Liver (tissue), 9 donors: ENCODE measurements around the gene OR2T29. TPM values are rescaled to one million over a fixed set of nuclear protein-coding genes. Genes with fewer than 3 reads are reported as not detected.
"Not testable (repeated sequence)": the region's sequence is repeated elsewhere in the genome, so short reads cannot be mapped to it uniquely, and the experiment has no call there.

ENCODE experiments used
- DNase-seq: peaks from one replicate; pipeline ENCODE4 v3.0.0-alpha.2; 2017; ENCODE audit warnings: low spot score
- H3K27ac ChIP-seq, 2 donors: one replicate each; pipeline ENCODE4 v1.7.0; 2013; ENCODE audit warnings: inconsistent platforms in 2 of 2, low read length in 2 of 2, control low read depth in 1 of 2, low read depth in 1 of 2, mild to moderate bottlenecking in 1 of 2
- H3K27me3 ChIP-seq, 4 donors: one replicate each; pipeline versions ENCODE4 v1.6.1 to v1.7.0; 2013; ENCODE audit warnings: low read length in 3 of 4, inconsistent platforms in 1 of 4, mild to moderate bottlenecking in 1 of 4, moderate library complexity in 1 of 4; ENCODE audit not compliant: control insufficient read depth in 4 of 4, insufficient read depth in 4 of 4
- H3K36me3 ChIP-seq, 4 donors: one replicate each; pipeline versions ENCODE4 v1.6.1 to v1.7.0; 2013; ENCODE audit warnings: low read length in 3 of 4, mild to moderate bottlenecking in 3 of 4, low read depth in 1 of 4, moderate library complexity in 1 of 4; ENCODE audit not compliant: control insufficient read depth in 4 of 4, insufficient read depth in 3 of 4
- H3K4me1 ChIP-seq, 4 donors: one replicate each; pipeline versions ENCODE4 v1.6.1 to v1.7.0; 2013; ENCODE audit warnings: low read length in 3 of 4, mild to moderate bottlenecking in 3 of 4, moderate library complexity in 1 of 4; ENCODE audit not compliant: control insufficient read depth in 4 of 4, insufficient read depth in 4 of 4
- H3K4me3 ChIP-seq, 3 donors: one replicate each; pipeline versions ENCODE4 v1.6.1 to v1.7.0; 2013; ENCODE audit warnings: low read length in 3 of 3, control low read depth in 1 of 3, low read depth in 1 of 3, mild to moderate bottlenecking in 1 of 3
- H3K9ac ChIP-seq, 2 donors: one replicate each; pipeline ENCODE4 v1.7.0; 2013; ENCODE audit warnings: low read length in 2 of 2, mild to moderate bottlenecking in 2 of 2, moderate library complexity in 2 of 2, control low read depth in 1 of 2, low read depth in 1 of 2
- H3K9me3 ChIP-seq, 4 donors: one replicate each; pipeline versions ENCODE4 v1.6.1 to v1.7.0; 2013; ENCODE audit warnings: low read length in 3 of 4; ENCODE audit not compliant: control insufficient read depth in 4 of 4
- WGBS: extraction: QIAGEN DNeasy Blood & Tissue Kit; methylation state at CpG from one replicate; pipeline ENCODE4 v1.1.7; 2013; 5-methylcytosine and 5-hydroxymethylcytosine counted together
- polyA plus RNA-seq, 2 donors: library from polyadenylated mRNA; stranded (reverse) in 1 of 2; unstranded in 1 of 2; fragments of 200-250 nt in 1 of 2; fragments of >200 nt in 1 of 2; fragmentation: Nextera tagmentation in 1 of 2; extraction: Ambion mirVana in 1 of 2; gene quantifications; one replicate each; pipeline versions ENCODE4 v1.2.1 to v1.2.3, GENCODE V29; 2013 to 2015
- total RNA-seq, 2 donors: library from RNA; depleted of rRNA; stranded (reverse); fragments of >200 nt; gene quantifications; one replicate each; pipeline ENCODE4 v1.2.3, GENCODE V29; 2014
- donor health status: healthy.
- donor health status: healthy.
- donor health status: healthy.
- donor health status: healthy.
- donor health status: healthy.

Gene OR2T29
- total and polyA plus RNA-seq, 4 donors = not detected

DNA sequence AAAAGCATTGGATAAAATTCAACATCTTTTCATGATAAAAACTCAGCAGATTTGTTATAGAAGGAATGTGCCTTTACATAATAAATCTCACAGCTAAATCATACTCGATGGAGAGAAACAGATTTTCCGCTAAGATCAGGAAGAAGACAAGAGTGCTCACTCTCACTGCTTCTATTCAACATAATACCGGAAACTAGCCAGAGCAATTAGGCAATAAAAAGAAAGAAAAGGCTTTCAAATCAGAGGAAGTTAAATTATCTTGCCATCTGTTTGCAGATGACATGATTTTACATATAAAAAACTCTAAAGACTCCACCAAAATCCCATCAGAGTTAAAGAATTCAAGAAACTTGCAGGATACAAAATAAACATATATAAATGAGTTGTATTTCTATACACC is 8.2 kb upstream of the OR2T29 start:
- H3K4me1 ChIP-seq, H3K9me3 ChIP-seq, H3K4me3 ChIP-seq, H3K9ac ChIP-seq, H3K27me3 ChIP-seq, H3K27ac ChIP-seq, DNase-seq, H3K36me3 ChIP-seq: not testable (repeated sequence)
- WGBS = 65% methylated on average over 3 of the region's 3 CpGs

DNA sequence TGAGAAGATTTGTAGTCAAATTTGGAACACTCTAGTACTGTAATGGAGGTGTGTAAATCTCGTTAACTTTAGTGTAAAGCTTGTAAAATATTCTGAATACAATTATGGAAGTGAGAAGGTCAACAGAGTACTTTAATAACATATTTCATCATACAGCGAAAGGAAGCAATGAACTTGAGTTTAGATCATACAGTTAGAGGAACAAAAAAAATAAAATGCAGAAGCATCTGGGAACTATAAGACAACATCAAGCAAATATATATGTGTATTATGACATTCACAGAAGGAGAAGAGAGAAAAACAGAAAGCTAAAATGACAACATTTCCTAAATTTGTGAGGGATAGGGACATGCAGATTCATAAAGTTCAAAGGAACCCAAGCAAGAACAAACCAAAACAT is 6.5 kb upstream of the OR2T29 start:
- H3K36me3 ChIP-seq, H3K4me1 ChIP-seq, H3K9ac ChIP-seq, H3K27ac ChIP-seq, H3K9me3 ChIP-seq, H3K27me3 ChIP-seq, H3K4me3 ChIP-seq, DNase-seq: not testable (repeated sequence)
- WGBS = 31% methylated on average over 2 of the region's 2 CpGs

DNA sequence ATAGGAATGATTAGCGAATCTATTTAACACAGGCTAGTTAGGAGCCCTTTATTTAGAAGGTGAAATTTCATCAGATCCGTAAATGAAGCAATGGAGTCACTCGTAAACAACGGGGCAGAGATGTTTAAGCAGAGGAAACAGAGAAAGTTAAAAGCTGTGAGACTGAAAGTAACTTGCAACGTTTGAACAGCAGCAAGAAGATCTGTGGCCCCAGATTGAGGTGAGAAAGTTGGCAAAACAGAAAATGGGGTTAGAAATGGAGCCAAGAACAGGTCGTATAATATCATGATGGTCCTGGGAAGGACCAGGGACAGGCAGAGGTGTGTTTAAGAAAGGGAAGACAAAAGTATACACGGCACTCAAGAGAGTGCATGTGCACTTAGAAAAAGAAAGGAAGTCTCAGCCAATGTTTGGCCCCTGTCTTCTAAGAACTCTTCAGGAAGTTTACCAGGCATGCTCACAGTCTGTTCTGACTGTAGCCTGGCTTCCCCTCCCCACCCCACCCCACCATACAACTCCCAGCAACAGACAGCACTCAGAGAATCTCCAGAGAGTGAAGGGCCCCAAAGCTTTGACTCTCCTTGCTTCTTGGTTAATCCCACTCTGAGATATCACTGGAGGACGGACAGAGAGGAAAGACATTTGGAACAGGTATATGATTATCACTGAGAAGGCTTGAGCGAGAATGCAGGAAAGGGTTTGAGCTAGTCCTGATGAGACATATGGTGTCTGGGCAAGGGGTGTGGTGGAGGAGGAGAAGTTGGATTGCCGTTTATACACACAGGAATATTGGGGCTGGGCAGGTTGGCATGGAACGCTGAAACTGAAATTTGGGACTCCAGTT is 3.2 kb upstream of the OR2T29 start:
- not testable (repeated sequence) for H3K4me3 ChIP-seq, H3K27ac ChIP-seq, H3K9me3 ChIP-seq, H3K36me3 ChIP-seq, H3K27me3 ChIP-seq, H3K9ac ChIP-seq, H3K4me1 ChIP-seq, DNase-seq
- 56% methylated on average over 11 of the region's 11 CpGs for WGBS

DNA sequence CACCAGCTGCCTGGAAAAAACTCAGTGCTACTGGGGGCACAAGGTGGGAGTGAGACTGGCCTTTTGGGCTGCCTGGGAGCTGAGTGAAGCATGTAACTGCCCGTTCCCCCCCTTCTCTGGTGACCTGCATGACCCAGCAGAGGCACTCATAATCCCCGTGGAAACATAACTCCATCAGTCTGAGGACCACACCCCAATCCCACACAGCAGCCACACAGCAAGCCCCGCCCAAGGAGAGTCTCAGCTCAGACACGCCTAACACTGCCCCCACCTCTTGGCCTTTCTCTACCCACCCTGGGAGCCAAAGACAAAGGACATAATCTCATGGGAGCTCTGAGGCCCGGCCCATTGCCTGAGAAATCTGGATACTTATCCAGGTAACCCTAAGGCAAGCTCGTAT is 11.5 kb downstream of the OR2T29 start:
- H3K9ac ChIP-seq, H3K4me3 ChIP-seq, H3K4me1 ChIP-seq, H3K36me3 ChIP-seq, H3K9me3 ChIP-seq, H3K27ac ChIP-seq, DNase-seq, H3K27me3 ChIP-seq: not testable (repeated sequence)
- no CpG with 5 or more reads among the region's 6 CpGs for WGBS

DNA sequence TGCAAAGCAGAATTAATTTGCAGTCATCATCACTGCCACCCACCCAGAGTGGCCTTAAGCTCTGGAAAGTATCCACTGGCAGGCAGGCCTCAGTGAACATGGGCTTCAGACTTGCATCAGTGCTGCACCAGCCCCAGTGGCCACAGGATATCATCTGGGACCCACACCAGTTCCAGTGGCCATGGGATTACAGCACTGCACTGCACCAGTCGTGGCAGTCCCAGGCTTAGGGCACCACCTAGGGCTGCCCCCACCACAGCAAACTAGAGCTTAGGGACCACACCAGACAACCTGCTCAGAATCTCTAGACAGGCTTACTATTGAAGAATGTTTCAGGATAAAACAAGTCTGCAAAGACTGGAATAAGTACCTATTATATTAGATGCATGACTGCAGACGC is 15.2 kb downstream of the OR2T29 start:
- DNase-seq = not testable (repeated sequence)
- WGBS = no CpG with 5 or more reads among the region's 2 CpGs

DNA sequence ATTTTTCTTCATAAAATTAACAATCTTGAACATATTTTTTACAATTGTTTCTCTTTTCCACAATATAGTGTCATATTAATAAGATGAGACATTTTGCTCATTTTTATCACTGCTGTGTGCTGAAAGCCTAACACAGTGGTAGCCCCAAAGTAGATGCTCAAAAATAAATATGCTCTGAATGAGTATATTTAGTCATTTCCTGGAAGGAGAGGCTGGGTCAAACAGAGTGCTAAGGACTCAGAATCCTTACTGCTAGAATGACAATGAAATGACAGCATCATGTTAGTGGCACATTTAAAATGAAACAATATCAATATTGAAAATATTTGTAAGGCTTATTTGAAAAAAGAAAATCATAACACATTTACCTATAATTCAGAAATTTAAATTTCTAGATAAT is 25.1 kb downstream of the OR2T29 start:
- not testable (repeated sequence) for DNase-seq, H3K4me3 ChIP-seq, H3K9ac ChIP-seq, H3K9me3 ChIP-seq, H3K27ac ChIP-seq, H3K36me3 ChIP-seq, H3K27me3 ChIP-seq, H3K4me1 ChIP-seq

More for the DNA sequence above, 15.2 kb downstream of the OR2T29 start:
- H3K4me1 ChIP-seq, H3K36me3 ChIP-seq, H3K4me3 ChIP-seq, H3K27ac ChIP-seq, H3K27me3 ChIP-seq, H3K9me3 ChIP-seq, H3K9ac ChIP-seq: not testable (repeated sequence)
